Mesothelial cell of epicardium (in vitro differentiated cells): ENCODE results near the gene KRTAP10-2. TPM values are rescaled to one million over a fixed set of nuclear protein-coding genes. Genes with fewer than 3 reads are reported as not detected.

ENCODE experiments used
- DNase-seq, 2 experiments: peaks; one replicate each; pipeline ENCODE4 v3.0.0; 2021; ENCODE audit warnings: low spot score in 2 of 2; ENCODE audit not compliant: unreplicated experiment in 2 of 2
- H3K27ac Mint-ChIP-seq: 2 replicates; pipeline ENCODE4 v1.8.0; 2021; ENCODE audit warnings: mixed read lengths
- H3K27me3 Mint-ChIP-seq: 2 replicates; pipeline ENCODE4 v1.8.0; 2021; ENCODE audit warnings: low read depth, mixed read lengths
- H3K36me3 Mint-ChIP-seq: 2 replicates; pipeline ENCODE4 v1.8.0; 2021; ENCODE audit warnings: mixed read lengths
- H3K4me1 Mint-ChIP-seq: 2 replicates; pipeline ENCODE4 v1.8.0; 2021; ENCODE audit warnings: mixed read lengths
- H3K4me3 Mint-ChIP-seq: 2 replicates; pipeline ENCODE4 v1.8.0; 2021; ENCODE audit warnings: mild to moderate bottlenecking, moderate library complexity, mixed read lengths
- H3K9me3 Mint-ChIP-seq: 2 replicates; pipeline ENCODE4 v1.8.0; 2021; ENCODE audit warnings: mixed read lengths
- total RNA-seq: library from RNA; stranded (reverse); gene quantifications from 3 replicates; pipeline ENCODE4 v1.2.1, GENCODE V29; 2021
- TF ChIP-seq, protein P1 (sequence below): fragments of 200-600 bp; sonication (generic); IDR thresholded peaks from one replicate; pipeline ENCODE4 v1.5.0; 2021; ENCODE audit warnings: antibody characterized with exemption; ENCODE audit not compliant: unreplicated experiment

The KRTAP10-2 gene
- total RNA-seq, 1 donor from 2014 or later, result not detected

DNA sequence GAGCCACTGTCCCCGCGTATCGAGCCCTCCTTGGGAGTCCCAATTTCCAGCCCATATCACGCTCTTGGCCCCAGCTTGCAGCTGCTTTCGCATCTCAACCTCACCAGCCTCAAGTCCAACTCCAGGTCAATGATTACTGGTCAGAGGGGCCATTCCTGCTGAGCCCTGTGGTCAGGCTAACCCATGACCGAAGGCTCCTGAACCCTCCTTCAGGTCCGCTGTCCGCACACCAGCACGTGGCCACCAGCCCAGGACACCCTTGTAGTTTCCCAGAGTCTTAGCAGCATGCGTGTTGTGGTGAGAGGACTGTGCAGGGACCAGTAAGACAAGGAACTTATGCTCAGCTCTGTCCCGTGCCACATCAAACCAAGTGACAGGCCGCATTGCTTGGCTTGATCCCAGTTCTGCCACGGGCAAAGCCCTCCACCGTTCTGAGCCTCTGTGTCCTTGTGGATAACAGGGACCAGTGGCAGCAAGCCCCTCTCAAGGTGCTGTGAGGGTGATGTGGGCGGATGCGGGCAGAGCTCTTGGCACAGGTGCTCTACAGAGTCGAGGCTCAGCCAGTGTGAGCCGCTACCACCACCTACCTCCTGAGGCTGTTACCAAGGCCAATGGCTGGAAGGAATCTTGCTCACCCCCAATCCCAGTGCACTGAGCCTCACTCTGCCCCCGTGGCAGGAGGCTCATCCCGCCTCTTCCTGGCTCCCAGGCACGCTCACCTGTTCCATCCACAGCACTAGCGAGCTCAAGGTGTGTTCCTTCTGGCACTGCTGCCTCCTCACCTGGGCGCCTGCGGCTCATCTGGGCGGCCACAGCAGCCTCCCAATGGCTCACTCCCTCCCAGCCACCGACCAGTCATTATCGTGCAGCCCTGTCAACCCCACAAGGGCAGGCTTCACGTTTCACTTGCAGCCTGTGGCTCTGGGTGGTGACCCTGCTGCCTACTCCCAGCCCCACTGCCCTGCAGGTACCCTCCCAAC lies 31.7 kb downstream of the KRTAP10-2 start:
- no peaks in the 10 kb centered on the region for H3K27me3 Mint-ChIP-seq
- H3K4me1 Mint-ChIP-seq, result peaks cover 2% of the 10 kb centered on the region
- H3K27ac Mint-ChIP-seq, result no peak overlapping the region

DNA sequence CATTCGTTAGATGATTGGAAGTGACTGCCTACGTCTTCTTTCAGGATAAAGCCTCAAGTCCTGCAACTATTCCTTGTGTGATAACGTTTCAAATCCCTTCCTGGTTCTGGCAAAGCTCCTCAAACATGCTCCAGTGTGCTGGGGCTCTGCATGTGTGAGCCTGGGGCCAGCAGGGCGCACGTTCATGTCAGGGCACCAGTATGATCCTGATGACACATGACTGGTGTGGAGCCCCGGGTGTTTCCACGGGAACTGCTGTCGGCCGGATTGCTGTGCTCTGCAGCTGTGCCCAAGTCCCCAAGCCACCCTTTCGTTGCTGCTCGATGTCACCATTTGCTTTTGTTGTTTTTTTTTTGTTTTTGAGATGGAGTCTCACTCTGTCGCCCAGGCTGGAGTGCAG lies 32.6 kb downstream of the KRTAP10-2 start:
- peaks cover 4% of the 10 kb centered on the region for H3K36me3 Mint-ChIP-seq
- no peaks in the 10 kb centered on the region for H3K27me3 Mint-ChIP-seq
- H3K9me3 Mint-ChIP-seq, result no peaks in the 10 kb centered on the region
- TF ChIP-seq, protein P1, sequence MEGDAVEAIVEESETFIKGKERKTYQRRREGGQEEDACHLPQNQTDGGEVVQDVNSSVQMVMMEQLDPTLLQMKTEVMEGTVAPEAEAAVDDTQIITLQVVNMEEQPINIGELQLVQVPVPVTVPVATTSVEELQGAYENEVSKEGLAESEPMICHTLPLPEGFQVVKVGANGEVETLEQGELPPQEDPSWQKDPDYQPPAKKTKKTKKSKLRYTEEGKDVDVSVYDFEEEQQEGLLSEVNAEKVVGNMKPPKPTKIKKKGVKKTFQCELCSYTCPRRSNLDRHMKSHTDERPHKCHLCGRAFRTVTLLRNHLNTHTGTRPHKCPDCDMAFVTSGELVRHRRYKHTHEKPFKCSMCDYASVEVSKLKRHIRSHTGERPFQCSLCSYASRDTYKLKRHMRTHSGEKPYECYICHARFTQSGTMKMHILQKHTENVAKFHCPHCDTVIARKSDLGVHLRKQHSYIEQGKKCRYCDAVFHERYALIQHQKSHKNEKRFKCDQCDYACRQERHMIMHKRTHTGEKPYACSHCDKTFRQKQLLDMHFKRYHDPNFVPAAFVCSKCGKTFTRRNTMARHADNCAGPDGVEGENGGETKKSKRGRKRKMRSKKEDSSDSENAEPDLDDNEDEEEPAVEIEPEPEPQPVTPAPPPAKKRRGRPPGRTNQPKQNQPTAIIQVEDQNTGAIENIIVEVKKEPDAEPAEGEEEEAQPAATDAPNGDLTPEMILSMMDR, result no peak
- H3K27ac Mint-ChIP-seq, result no peak overlapping the region
- no peak overlapping the region for H3K4me3 Mint-ChIP-seq
- no peak for DNase-seq
- H3K4me1 Mint-ChIP-seq, result peaks cover 2% of the 10 kb centered on the region

More for the DNA sequence above, 31.7 kb downstream of the KRTAP10-2 start:
- H3K9me3 Mint-ChIP-seq, result no peaks in the 10 kb centered on the region
- H3K36me3 Mint-ChIP-seq, result peaks cover 4% of the 10 kb centered on the region
- DNase-seq, result no peak
- H3K4me3 Mint-ChIP-seq, result no peak overlapping the region
- TF ChIP-seq, protein P1, result no peak

DNA sequence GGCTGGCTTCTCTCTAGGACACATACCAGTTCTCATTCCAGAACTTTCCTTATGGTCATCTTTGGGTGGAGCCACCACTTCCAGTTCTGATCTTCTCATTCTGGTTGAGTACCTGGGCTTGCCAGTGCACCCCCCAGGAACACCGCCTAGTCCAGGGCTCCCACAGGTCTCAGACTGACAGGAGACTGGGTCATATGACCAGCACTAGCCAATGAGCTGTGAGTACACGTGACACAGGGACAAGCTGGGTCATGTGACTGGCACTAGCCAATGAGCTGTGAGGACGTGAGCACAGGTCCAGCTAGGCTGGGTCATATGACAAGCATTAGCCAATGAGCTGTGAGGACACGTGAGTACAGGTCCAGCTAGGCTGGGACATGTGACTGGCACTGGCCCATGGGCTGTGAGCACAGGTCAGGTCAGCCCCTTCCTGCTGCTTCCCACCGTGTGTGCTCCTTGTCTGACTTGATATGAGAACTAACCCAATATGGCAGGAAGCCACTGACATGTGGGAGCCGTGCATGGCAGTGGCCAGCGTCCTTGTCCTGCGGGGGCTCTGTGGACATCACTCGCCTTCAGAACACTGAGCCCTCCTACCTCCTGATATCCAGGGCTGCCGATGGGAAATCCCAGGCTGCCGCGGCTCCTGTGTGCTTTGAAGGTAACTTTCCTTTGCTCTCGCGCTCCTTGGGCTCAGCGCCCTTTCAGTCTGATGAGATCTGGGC lies 34.0 kb downstream of the KRTAP10-2 start:
- Mint-ChIP-seq H3K27ac (no peak overlapping the region), H3K9me3 (no peaks in the 10 kb centered on the region), H3K4me3 (no peak overlapping the region), H3K36me3 (peaks cover 4% of the 10 kb centered on the region), H3K27me3 (no peaks in the 10 kb centered on the region), H3K4me1 (peaks cover 2% of the 10 kb centered on the region)
- no peak for DNase-seq
- TF ChIP-seq, protein P1, result no peak

DNA sequence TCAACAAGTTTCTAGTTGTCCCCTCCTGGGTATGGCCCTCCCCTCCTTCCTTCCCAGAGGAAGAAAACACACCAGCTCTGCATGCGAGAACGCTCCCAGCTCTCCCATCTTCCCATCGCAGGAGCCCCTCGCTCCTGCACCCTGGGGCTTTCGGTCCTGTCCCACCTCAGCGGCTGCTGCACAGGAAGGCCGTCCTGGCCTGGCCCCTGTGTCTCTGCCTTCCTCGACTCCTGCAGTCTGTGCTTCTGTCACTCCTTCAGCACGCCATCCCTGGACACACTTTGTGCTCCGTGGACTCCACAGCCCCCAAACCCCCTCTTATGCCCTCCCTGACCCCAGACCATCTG lies 34.5 kb downstream of the KRTAP10-2 start:
- Mint-ChIP-seq H3K4me1 (peaks cover 2% of the 10 kb centered on the region), H3K36me3 (peaks cover 4% of the 10 kb centered on the region), H3K9me3 (no peaks in the 10 kb centered on the region), H3K27me3 (no peaks in the 10 kb centered on the region), H3K27ac (no peak overlapping the region), H3K4me3 (no peak overlapping the region)
- DNase-seq, result no peak
- TF ChIP-seq, protein P1, result no peak

DNA sequence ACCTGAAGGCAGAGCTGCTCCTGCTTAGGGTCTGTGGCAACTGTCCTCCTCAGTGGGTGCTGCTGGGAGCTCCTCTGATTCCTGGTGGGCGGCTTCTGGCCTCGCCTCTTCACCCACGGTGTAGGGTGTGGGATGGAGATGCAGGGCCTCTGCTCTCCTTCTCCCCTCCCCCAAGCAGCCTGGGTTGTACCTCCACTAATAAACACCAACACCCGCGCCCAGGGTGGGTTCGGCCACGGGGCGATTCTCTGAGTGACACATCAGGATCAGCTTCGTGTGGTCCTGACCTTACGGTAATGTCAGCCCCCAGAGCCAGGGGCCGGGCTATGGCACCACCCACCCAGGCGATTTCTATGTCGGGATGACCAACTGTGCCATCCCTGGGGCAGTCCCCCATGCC lies 35.0 kb downstream of the KRTAP10-2 start:
- DNase-seq, result no peak
- Mint-ChIP-seq H3K36me3 (peaks cover 4% of the 10 kb centered on the region), H3K4me3 (no peak overlapping the region), H3K27ac (no peak overlapping the region), H3K4me1 (peaks cover 2% of the 10 kb centered on the region), H3K9me3 (no peaks in the 10 kb centered on the region), H3K27me3 (no peaks in the 10 kb centered on the region)
- TF ChIP-seq, protein P1, result no peak
